HAP-1 (cell line): Measurements from ENCODE around the gene STAU1.
"Not testable (repeated sequence)": the region's sequence is repeated elsewhere in the genome, so short reads cannot be mapped to it uniquely, and the experiment has no call there.

Experiments used
- DNase-seq, 2 experiments: peaks; one replicate each; pipeline ENCODE4 v3.0.0-alpha.2; 2016 to 2020; ENCODE audit warnings: low spot score in 2 of 2
- H3K27me3 ChIP-seq: fragments of 250-450 bp; sonication (Bioruptor Pico); 2 replicates; pipeline ENCODE4 v1.5.1; 2020; ENCODE audit warnings: low read depth, mild to moderate bottlenecking, moderate library complexity
- H3K36me3 ChIP-seq: fragments of 250-450 bp; sonication (Bioruptor Pico); replicated peaks from 2 replicates; pipeline ENCODE4 v1.5.1; 2020; ENCODE audit warnings: mild to moderate bottlenecking
- H3K4me1 ChIP-seq: fragments of 250-450 bp; sonication (Bioruptor Pico); 2 replicates; pipeline ENCODE4 v1.5.1; 2020; ENCODE audit warnings: mild to moderate bottlenecking
- H3K4me3 ChIP-seq: fragments of 250-450 bp; sonication (Bioruptor Pico); 2 replicates; pipeline ENCODE4 v1.5.1; 2020; ENCODE audit warnings: mild to moderate bottlenecking, moderate library complexity
- H3K9me3 ChIP-seq: fragments of 250-450 bp; sonication (Bioruptor Pico); 2 replicates; pipeline ENCODE4 v1.5.1; 2020; ENCODE audit warnings: mild to moderate bottlenecking, moderate library complexity
- in situ Hi-C: fragments of 300-500 bp; cut with MboI; formaldehyde crosslinking; loops from 3 replicates; pipeline ENCODE4 v1.14.3; 2020; ENCODE audit warnings: low sequenced_read_pairs, inconsistent platforms, mixed read lengths

STAU1 gene

GRCh38 chr20:49185071-49185761 is 2.9 kb downstream of the STAU1 start:
- peaks cover 51% of the 10 kb centered on the region for H3K4me1 ChIP-seq
- H3K4me3 ChIP-seq, result no peak overlapping the region
- DNase-seq, result no peak
- H3K9me3 ChIP-seq, result no peaks in the 10 kb centered on the region
- peaks cover 8% of the 10 kb centered on the region; the same call in 1 of the 2 replicates for H3K36me3 ChIP-seq
- in situ Hi-C loops, result no loop called here
- no peaks in the 10 kb centered on the region for H3K27me3 ChIP-seq

- H3K36me3 ChIP-seq, result peaks cover 8% of the 10 kb centered on the region; the same call in 1 of the 2 replicates
- DNase-seq, result no peak
- peaks cover 56% of the 10 kb centered on the region for H3K4me1 ChIP-seq
- H3K9me3 ChIP-seq, result no peaks in the 10 kb centered on the region
- H3K27me3 ChIP-seq, result no peaks in the 10 kb centered on the region
- in situ Hi-C loops, result no loop called here
- no peak overlapping the region for H3K4me3 ChIP-seq
These were observed 3.5 kb downstream of the STAU1 start for GRCh38 chr20:49184691-49185070.

GRCh38 chr20:49184084-49184501 is 4.0 kb downstream of the STAU1 start:
- H3K9me3 ChIP-seq, H3K4me3 ChIP-seq, DNase-seq, H3K36me3 ChIP-seq, in situ Hi-C loops, H3K27me3 ChIP-seq: not testable (repeated sequence)
- H3K4me1 ChIP-seq, result peaks cover 62% of the 10 kb centered on the region

- H3K27me3 ChIP-seq, result no peaks in the 10 kb centered on the region
- no peaks in the 10 kb centered on the region for H3K9me3 ChIP-seq
- H3K36me3 ChIP-seq, result peaks cover 9% of the 10 kb centered on the region
- no peak for DNase-seq
- peaks cover 63% of the 10 kb centered on the region for H3K4me1 ChIP-seq
- H3K4me3 ChIP-seq, result no peak overlapping the region
- in situ Hi-C loops, result no loop called here
These were observed 4.7 kb downstream of the STAU1 start for GRCh38 chr20:49183444-49183843.

- no peaks in the 10 kb centered on the region for H3K9me3 ChIP-seq
- DNase-seq, result peak in 1 of 2 experiments; percentile 65
- no peak overlapping the region for H3K4me3 ChIP-seq
- H3K27me3 ChIP-seq, result no peaks in the 10 kb centered on the region
- peaks cover 61% of the 10 kb centered on the region for H3K4me1 ChIP-seq
- in situ Hi-C loops, result no loop called here
- peaks cover 19% of the 10 kb centered on the region for H3K36me3 ChIP-seq
These were observed 6.8 kb downstream of the STAU1 start for GRCh38 chr20:49181265-49181877.

- H3K9me3 ChIP-seq, result no peaks in the 10 kb centered on the region
- in situ Hi-C loops, result no loop called here
- peak; percentile 28 to 71 for DNase-seq
- H3K36me3 ChIP-seq, result peaks cover 16% of the 10 kb centered on the region
- H3K4me1 ChIP-seq, result peaks cover 46% of the 10 kb centered on the region
- no peak overlapping the region for H3K4me3 ChIP-seq
- no peaks in the 10 kb centered on the region for H3K27me3 ChIP-seq
These were observed 8.5 kb downstream of the STAU1 start for GRCh38 chr20:49179368-49180277.

GRCh38 chr20:49174183-49174582 is 14.0 kb downstream of the STAU1 start:
- no peak for DNase-seq
- in situ Hi-C loops, result no loop called here
- Histone ChIP-seq H3K36me3 (peaks cover 27% of the 10 kb centered on the region), H3K4me3 (no peak overlapping the region), H3K9me3 (no peaks in the 10 kb centered on the region), H3K4me1 (peaks cover 2% of the 10 kb centered on the region), H3K27me3 (no peaks in the 10 kb centered on the region)

- no peak overlapping the region for H3K4me3 ChIP-seq
- peaks cover 11% of the 10 kb centered on the region; the same call in 1 of the 2 replicates for H3K4me1 ChIP-seq
- no peak for DNase-seq
- H3K27me3 ChIP-seq, result no peaks in the 10 kb centered on the region
- in situ Hi-C loops, result no loop called here
- peaks cover 17% of the 10 kb centered on the region for H3K36me3 ChIP-seq
- H3K9me3 ChIP-seq, result no peaks in the 10 kb centered on the region
These were observed 15.7 kb downstream of the STAU1 start for GRCh38 chr20:49172413-49172812.

- DNase-seq, result no peak
- in situ Hi-C loops, result no loop called here
- Histone ChIP-seq H3K9me3 (no peaks in the 10 kb centered on the region), H3K4me1 (peaks cover 11% of the 10 kb centered on the region; the same call in 1 of the 2 replicates), H3K27me3 (no peaks in the 10 kb centered on the region), H3K4me3 (no peak overlapping the region), H3K36me3 (peaks cover 17% of the 10 kb centered on the region)
These were observed 16.2 kb downstream of the STAU1 start for GRCh38 chr20:49171909-49172308.

- no peak for DNase-seq
- Histone ChIP-seq H3K4me3 (no peak overlapping the region), H3K36me3 (peaks cover 11% of the 10 kb centered on the region), H3K9me3 (no peaks in the 10 kb centered on the region), H3K4me1 (peaks cover 11% of the 10 kb centered on the region; the same call in 1 of the 2 replicates), H3K27me3 (no peaks in the 10 kb centered on the region)
- in situ Hi-C loops, result no loop called here
These were observed 17.4 kb downstream of the STAU1 start for GRCh38 chr20:49170714-49171113.

- H3K9me3 ChIP-seq, result no peaks in the 10 kb centered on the region
- H3K4me3 ChIP-seq, result no peak overlapping the region
- H3K27me3 ChIP-seq, result no peaks in the 10 kb centered on the region
- H3K36me3 ChIP-seq, result peaks cover 11% of the 10 kb centered on the region
- peaks cover 11% of the 10 kb centered on the region; the same call in 1 of the 2 replicates for H3K4me1 ChIP-seq
- no peak for DNase-seq
- in situ Hi-C loops, result no loop called here
These were observed 18.6 kb downstream of the STAU1 start for GRCh38 chr20:49169547-49169946.

GRCh38 chr20:49168864-49169263 is 19.3 kb downstream of the STAU1 start:
- H3K27me3 ChIP-seq, H3K4me3 ChIP-seq, H3K36me3 ChIP-seq, in situ Hi-C loops, H3K9me3 ChIP-seq, DNase-seq: not testable (repeated sequence)
- H3K4me1 ChIP-seq, result peaks cover 11% of the 10 kb centered on the region; the same call in 1 of the 2 replicates

- peaks cover 3% of the 10 kb centered on the region for H3K36me3 ChIP-seq
- H3K4me3 ChIP-seq, result no peak overlapping the region
- DNase-seq, result no peak
- peaks cover 11% of the 10 kb centered on the region; the same call in 1 of the 2 replicates for H3K4me1 ChIP-seq
- in situ Hi-C loops, result no loop called here
- H3K9me3 ChIP-seq, result no peaks in the 10 kb centered on the region
- H3K27me3 ChIP-seq, result no peaks in the 10 kb centered on the region
These were observed 20.2 kb downstream of the STAU1 start for GRCh38 chr20:49167811-49168507.
